ENCODE measurements around the gene ATP5F1D. TPM values are rescaled to one million over a fixed set of nuclear protein-coding genes. Genes with fewer than 3 reads are reported as not detected.

The ATP5F1D gene
- total RNA-seq, 1 experiment from 2014 or later, result 102 TPM

DNA sequence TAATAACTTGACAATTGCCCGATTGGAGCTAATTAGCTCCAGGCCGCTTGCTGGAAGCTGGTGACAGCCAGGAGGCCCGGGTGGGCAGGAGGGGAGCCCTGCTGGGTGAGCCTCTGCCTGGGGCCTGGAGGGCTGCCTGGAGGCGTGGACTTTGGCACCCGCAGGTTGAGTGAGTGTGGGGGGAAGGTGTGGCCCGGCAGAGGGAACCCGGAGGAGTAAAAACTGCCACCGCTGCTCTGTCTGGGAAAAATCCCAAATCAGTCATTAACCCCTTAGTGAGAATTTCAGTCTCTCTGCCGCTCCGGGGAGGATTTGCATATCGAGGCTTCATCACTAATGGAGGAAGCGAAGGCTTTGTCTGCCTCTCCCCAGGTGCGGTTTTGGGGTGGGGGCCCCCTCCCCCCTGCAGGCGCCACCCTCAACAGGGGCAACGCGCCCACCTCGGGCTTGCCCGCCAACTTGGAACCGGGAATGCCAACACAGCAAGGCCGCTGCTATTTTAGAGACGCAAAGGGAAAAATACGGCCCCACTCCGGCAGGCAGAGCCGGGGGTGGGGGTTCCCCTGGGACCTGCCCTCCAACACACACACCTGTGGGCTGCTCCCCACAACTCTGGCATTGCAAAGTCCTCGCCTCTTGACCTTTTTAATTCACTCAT is 50.3 kb downstream of the ATP5F1D start:
- intact Hi-C loops (cut with micrococcal nuclease), result no loop called here
- BruUV-seq (replicated peaks), result no TSS peak
- ChIA-PET CTCF (interaction anchor here (0.7 kb wide), 1 partner anchor 118 kb away, joined by 16 read pairs; no protein-coding TSS in a partner anchor), POLR2A (ENCODE audit: unreplicated experiment) (interaction anchor here (0.7 kb wide), 1 partner anchor 23 kb away, joined by 5 read pairs; the partner anchor contains the start of gene CIRBP)
- no peaks in the 10 kb centered on the region for H3K4me1 ChIP-seq (ENCODE audit: insufficient read depth, low read length)
- DNase-seq (no peak), ATAC-seq (peak; percentile 19; the same call in 1 of the 2 replicates)
- TF ChIP-seq EZH2 (IDR thresholded peaks at IDR 0.05; ENCODE audit: low read length, unreplicated experiment), result no peak
- TF ChIP-seq CTCF (conservative IDR thresholded peaks at IDR 0.05; ENCODE audit: low read depth, low read length), result no peak
- TF ChIP-seq EZH2phosphoT487 (IDR thresholded peaks at IDR 0.05; ENCODE audit: borderline replicate concordance, low read length), result no peak
- H4K20me1 ChIP-seq (ENCODE audit: low read length), result no peaks in the 10 kb centered on the region
- H3K36me3 ChIP-seq (ENCODE audit: low read depth, low read length), result no peaks in the 10 kb centered on the region
- peaks cover 35% of the 10 kb centered on the region for H3K27me3 ChIP-seq (ENCODE audit: low read length)
- H3K9me2 ChIP-seq (replicated peaks; ENCODE audit: low read length), result no peaks in the 10 kb centered on the region
- H3F3A ChIP-seq (ENCODE audit: low read length, unreplicated experiment), result no peaks in the 10 kb centered on the region
- peak overlapping the region; percentile 26; the same call in 1 of the 2 replicates for H3K4me2 ChIP-seq (ENCODE audit: low read length)
- H3K9me3 ChIP-seq (ENCODE audit: low read length), result no peaks in the 10 kb centered on the region
- no peak overlapping the region for H3K27ac ChIP-seq (ENCODE audit: low read length)
- no peak overlapping the region for H2AFZ ChIP-seq (ENCODE audit: low read length)
- H3K9ac ChIP-seq (ENCODE audit: low read length), result no peak overlapping the region
- H3K79me2 ChIP-seq (ENCODE audit: low read length), result no peaks in the 10 kb centered on the region
- no peak overlapping the region for H3K4me3 ChIP-seq (ENCODE audit: low read length)

DNA sequence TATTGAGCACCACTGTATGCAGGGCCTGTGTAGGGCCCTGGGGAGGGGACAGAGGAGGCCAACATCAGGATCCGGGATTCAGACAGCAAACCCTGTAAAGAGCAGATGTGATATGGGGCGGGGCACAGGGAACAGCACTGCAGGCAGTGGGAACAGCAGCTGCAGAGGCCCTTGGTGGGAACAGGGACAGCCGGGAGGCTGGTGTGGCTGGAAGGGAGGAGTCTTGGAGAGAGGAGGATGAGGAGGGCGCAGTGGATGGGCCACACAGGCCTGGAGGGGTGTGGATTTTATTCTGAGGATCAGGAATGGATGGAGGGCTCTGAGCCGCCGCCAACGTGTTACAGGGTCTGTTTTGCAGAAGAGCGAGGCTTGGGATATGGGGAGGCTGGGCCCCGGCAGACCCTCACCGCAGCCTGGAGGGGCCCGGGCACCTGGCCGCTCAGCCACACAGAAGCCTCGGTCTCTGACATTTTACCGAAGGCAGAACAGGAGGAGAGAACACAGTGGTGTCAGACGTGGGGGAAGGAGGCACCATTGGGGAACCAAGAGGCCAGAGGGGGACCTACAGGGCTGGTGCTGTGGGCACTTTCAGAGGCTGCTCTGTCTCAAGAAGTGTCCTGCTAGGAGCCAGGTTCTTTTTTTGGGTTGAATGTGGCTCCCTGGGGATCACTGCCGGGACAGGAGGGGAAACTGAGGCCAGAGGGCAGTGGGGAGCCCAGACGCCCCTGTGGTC is 51.0 kb downstream of the ATP5F1D start:
- Histone ChIP-seq H3K9me3 (ENCODE audit: low read length) (no peaks in the 10 kb centered on the region), H3K79me2 (ENCODE audit: low read length) (no peaks in the 10 kb centered on the region), H3K27ac (ENCODE audit: low read length) (no peak overlapping the region), H3K4me2 (ENCODE audit: low read length) (peak overlapping the region; percentile 26; the same call in 1 of the 2 replicates), H3F3A (ENCODE audit: low read length, unreplicated experiment) (no peaks in the 10 kb centered on the region), H3K9me2 (replicated peaks; ENCODE audit: low read length) (no peaks in the 10 kb centered on the region), H3K27me3 (ENCODE audit: low read length) (peaks cover 28% of the 10 kb centered on the region), H4K20me1 (ENCODE audit: low read length) (no peaks in the 10 kb centered on the region), H3K36me3 (ENCODE audit: low read depth, low read length) (no peaks in the 10 kb centered on the region), H3K4me3 (ENCODE audit: low read length) (no peak overlapping the region), H3K4me1 (ENCODE audit: insufficient read depth, low read length) (no peaks in the 10 kb centered on the region), H2AFZ (ENCODE audit: low read length) (no peak overlapping the region), H3K9ac (ENCODE audit: low read length) (no peak overlapping the region)
- POLR2A ChIA-PET (ENCODE audit: unreplicated experiment), result no interaction called here
- no TSS peak for BruUV-seq (replicated peaks)
- intact Hi-C loops (cut with micrococcal nuclease), result no loop called here
- ATAC-seq (no peak), DNase-seq (no peak)
- TF ChIP-seq EZH2phosphoT487 (IDR thresholded peaks at IDR 0.05; ENCODE audit: borderline replicate concordance, low read length) (no peak), CTCF (conservative IDR thresholded peaks at IDR 0.05; ENCODE audit: low read depth, low read length) (no peak), EZH2 (IDR thresholded peaks at IDR 0.05; ENCODE audit: low read length, unreplicated experiment) (no peak)
- CTCF ChIA-PET, result no interaction called here

All from PC-3 (cell line).